CD4-positive, alpha-beta T cell treated with Interleukin-10 for 1 hour (primary cell): ENCODE measurements around the gene TMA7B.
"Not testable (repeated sequence)": the region's sequence is repeated elsewhere in the genome, so short reads cannot be mapped to it uniquely, and the experiment has no call there.

Source experiments
- DNase-seq: peaks from one replicate; pipeline ENCODE4 v3.0.0-alpha.2; 2020

TMA7B gene

GRCh38 chr22:39988386-39989114 is 28.4 kb downstream of the TMA7B start:
- DNase-seq: no peak

GRCh38 chr22:39989633-39990032 is 29.4 kb downstream of the TMA7B start:
- DNase-seq: no peak

DNA sequence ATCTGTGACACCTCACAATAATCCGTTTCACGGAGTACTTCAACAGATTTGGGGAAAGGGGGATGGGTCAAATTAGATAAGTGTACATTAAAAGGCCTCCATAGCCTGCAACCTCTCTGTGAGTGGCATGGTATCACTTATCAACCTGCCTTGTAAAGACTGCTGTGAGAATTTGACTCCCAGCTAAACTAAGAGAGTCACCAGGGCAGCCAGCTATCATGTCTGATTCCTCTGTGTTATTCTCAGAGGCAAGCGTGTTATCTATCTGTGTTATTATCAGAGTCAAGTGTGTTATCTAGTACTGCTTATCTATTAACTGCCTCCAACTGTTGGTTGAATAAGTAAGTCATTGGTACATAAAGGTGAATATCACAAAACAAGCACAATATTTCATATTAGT is 30.5 kb downstream of the TMA7B start:
- no peak for DNase-seq

DNA sequence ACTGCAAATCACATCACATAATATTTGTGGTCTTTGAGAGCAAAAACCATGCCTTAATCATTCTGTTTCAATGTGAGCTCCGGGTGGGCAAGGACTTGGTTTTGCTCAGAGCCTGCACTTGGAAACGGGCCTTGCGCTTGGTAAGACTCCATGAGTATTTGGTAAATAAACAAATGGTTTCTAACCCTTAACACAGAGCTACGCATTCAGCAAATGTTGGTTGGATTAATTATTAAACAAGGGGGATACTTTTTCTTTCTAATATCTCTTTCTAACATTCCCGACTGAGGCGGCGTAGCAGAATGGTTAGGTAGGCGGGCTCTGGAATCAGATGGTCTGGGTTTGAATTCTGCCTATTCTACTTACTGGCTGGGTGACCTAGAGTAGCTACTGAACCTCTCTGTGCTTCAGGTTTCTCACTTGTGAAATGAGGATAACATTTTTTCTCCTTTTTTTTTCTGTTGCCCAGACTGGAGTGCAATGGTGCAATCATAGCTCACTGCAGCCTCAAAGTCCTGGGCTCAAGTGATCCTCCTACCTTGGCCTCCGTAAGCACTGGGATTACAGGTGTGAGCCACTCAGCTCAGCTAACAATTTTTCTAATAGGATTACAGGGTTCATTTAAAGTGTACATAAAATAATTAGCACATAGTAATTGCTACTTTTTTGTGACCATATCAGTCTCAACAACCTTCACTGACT is 31.1 kb downstream of the TMA7B start:
- no peak for DNase-seq

DNA sequence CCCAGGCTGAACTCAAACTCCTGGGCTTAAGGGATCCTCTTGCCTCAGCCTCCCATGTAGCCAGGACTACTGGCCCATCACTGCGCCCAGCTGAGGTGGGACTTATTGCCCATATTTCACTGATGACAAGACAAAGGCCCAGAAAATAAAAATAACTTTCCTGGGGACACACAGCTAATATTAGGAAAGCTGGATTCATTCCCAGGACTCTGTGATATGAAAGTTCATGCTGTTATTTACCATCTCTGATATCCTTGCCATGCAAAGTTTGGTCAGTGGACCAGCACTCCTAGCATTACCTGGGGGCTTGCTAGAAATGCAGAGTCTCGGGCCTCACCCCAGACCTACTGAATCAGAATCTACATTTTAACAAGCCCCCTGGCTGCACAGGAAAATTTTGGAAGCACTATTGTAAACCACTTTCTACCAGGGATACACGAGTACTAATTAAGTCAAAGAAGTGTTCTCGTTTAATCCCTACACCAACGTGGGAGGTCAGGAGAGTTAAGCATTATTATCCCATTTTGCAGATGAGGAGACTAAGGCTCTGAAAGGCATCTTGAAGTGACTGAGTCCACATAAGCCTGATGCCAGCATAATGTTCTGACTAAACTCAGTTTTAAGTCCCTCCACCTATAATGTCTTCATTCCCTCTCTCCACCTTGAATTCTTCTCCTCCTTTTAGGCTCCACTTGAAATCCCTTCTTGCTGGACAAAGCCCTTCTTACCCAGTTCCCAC is 32.1 kb downstream of the TMA7B start:
- no peak for DNase-seq

DNA sequence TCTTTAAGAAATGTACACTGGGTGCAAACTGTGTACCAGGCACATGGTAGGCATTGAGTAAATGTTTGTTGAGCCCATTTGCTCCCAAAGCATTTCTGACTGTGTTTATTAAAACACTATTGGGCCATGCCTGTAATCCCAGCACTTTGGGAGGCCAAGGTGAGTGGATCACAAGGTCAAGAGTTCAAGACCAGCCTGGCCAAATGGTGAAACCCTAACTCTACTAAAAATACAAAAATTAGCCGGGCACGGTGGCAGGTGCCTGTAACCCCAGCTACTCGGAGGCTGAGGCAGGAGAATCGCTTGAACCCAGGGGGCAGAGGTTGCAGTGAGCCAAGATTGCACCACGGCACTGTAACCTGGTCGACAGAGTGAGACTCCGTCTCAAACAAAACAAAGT is 32.7 kb downstream of the TMA7B start:
- not testable (repeated sequence) for DNase-seq

- DNase-seq: peak; percentile 31
These were observed 33.9 kb downstream of the TMA7B start for GRCh38 chr22:39994041-39994565.

DNA sequence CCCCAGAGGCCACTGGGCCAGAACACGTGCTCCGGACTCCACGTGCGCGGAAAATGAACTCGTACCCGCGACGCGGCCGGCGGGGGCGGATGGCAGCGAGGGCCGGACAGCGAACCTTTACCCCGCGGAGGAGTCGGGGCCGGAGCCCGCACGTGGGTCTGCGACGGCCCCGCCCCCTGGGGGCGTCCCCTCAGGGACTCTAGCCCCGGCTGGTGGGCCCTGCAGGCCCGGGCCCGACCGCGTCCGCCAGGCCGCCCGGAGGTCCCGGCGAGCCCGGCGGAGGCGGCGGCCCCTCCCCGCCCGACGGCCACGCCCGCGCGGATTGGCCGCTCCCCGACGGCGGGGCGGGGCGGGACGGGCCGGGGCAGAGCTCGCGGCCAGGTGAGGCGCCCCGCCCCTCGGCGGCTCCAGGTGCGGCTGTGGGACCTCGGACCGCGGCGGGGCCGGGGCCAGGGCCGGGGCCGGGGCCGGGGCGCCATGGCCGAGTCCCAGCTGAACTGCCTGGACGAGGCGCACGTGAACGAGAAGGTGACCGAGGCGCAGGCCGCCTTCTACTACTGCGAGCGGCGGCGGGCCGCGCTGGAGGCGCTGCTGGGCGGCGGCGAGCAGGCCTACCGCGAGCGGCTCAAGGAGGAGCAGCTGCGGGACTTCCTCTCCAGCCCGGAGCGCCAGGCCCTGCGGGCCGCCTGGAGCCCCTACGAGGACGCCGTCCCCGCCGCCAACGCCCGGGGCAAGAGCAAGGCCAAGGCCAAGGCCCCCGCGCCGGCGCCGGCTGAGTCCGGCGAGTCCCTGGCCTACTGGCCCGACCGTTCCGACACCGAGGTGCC is 34.6 kb downstream of the TMA7B start, which contains the start of gene FAM83F:
TSS of gene FAM83F (plus strand) at position 389 of the 827 bp plus-strand sequence. CDS start at position 478, 89 bp downstream.
- peak; percentile 22 for DNase-seq

- no peak for DNase-seq
These were observed 35.4 kb downstream of the TMA7B start for GRCh38 chr22:39995393-39996252.

DNA sequence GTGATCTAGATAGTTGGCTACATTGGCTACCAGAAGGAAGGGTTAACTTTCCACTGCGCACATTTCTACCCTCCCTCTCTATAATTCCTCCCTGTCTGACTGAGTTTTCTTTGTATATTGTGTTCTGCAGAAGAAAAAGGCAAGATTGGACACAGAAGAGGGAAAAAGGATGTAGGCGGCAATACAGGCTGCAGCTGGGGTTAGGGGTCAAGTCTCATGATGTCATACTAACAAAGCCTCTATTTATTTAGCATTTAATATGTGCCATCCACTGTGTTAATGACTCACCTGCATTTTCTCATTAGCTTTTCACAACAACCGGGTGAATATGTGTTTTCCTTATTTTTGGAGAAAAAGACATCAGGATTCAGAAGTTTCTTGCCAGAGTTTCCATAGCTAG is 36.5 kb downstream of the TMA7B start:
- DNase-seq: no peak

- DNase-seq: no peak
These were observed 37.2 kb downstream of the TMA7B start for GRCh38 chr22:39997421-39997820.

DNA sequence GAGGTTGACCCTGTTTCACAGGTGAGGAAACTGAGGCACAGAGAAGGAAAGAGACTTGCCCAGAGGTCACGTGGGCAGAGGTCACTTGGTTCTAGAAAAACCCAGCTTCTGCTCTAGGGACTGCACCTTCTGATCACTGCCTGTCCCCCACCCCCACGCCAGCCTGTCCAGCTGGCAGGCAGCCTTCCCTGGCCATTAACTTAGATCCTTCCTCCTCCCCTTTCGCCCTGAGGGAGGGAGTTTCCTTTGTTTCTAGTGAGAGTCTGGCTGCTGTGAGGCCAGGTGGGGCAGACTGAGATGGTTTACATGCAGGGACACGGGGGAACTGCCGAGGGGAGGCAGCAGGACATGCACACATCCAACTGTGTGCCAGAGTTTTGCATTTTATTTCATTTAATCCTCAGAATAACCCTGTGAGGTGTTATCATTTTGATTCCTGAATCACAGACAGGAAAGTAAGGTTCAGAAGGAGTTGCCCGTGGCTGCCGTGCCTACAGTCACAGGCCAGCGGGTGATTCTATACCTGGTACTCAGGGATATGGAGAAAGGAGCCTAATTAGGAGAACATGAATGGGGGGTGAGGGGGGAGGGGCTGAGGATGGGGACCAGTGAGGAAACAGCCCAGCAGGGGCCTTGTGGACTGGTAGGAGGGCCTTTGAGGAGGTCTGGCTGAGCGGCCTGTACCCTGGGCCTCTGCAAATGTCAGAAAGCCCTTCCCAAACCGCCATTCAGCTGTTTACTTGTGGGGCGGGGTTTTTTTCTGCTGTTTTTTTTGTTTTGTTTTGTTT is 37.9 kb downstream of the TMA7B start:
- no peak for DNase-seq

DNA sequence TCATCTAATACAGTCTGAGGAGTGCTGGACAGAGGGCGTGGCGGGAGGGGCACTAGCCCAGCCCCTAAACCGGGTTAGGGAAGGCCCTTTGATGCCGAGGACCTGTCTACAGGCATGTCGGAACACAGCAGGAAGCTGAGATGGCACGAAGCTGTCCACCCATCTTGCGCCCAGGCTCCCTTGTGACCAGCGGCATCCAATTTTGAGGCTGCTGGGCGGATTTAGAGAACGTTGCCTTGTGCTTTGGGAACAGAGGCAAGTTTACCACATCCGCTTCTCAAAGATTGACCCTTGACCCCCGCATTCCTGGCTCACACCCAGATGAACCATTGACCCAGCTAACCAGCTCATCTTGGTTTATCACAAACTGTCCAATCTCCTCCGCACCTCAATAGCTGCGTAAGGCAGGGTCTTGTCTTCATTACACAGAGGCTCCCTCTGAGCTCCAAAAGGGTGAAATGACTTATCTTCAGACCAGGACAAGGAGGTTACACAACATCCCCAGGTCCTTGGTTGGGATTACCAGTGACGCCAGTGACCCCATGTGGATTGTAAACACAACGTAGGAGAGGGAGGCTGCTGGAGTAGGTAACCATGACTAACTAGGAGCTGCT is 39.1 kb downstream of the TMA7B start:
- no peak for DNase-seq

- DNase-seq: no peak
These were observed 40.0 kb downstream of the TMA7B start for GRCh38 chr22:40000171-40000570.

DNA sequence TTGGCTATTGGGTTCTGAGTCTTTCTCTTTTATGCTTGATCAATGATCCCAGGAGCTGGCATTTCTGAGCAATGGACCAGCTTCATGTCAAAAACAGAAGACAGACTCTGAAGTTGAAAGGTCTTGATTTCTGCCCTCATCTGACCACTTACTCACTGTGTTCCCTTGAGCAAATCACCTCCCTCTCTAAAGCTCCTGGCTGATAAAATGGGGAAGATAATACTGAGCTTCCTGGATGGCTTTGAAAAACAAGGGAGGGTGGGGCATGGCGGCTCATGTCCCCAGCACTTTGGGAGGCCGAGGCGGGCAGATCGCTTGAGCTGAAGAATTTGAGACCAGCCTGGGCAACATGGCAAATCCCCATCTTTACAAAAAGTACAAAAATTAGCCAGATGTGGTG is 40.9 kb downstream of the TMA7B start:
- no peak for DNase-seq

DNA sequence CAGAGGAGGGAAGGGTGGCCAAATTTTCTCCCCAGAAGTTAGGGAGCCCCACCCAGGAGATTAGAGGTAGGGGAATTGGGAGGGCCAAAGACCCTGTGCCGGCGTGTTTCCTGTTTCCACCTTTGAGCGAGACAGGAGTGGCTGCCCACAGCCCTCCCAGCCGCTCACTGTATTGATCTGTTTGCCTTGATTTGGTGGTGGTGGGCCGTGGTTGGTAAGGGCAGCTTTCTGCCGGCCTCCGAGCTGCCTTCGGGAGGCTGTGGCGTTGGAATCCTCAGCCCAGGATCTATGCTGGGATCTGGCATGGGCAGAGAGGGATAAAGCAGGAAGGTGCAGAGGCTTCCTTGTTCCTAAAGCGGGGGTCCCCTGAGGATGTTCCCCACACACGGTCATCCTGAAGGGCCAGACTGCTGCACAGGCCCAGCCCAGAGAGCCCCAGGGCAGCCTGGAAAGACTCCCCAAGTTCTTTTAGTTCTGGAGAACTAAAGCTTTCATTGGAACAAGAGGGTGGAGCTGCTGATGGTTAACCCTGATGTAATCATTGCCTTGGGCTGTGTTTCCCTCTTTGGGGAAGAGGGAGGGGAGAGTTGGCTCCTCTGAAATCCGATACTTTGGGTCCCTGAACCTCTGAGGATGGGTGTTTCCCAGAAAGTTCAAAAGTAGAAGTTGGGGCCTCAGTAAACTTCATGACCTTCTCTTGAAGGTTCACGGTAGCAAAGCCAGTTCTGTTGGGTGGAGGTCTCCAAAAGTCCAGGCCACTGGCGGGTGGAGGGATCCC is 41.8 kb downstream of the TMA7B start:
- no peak for DNase-seq

DNA sequence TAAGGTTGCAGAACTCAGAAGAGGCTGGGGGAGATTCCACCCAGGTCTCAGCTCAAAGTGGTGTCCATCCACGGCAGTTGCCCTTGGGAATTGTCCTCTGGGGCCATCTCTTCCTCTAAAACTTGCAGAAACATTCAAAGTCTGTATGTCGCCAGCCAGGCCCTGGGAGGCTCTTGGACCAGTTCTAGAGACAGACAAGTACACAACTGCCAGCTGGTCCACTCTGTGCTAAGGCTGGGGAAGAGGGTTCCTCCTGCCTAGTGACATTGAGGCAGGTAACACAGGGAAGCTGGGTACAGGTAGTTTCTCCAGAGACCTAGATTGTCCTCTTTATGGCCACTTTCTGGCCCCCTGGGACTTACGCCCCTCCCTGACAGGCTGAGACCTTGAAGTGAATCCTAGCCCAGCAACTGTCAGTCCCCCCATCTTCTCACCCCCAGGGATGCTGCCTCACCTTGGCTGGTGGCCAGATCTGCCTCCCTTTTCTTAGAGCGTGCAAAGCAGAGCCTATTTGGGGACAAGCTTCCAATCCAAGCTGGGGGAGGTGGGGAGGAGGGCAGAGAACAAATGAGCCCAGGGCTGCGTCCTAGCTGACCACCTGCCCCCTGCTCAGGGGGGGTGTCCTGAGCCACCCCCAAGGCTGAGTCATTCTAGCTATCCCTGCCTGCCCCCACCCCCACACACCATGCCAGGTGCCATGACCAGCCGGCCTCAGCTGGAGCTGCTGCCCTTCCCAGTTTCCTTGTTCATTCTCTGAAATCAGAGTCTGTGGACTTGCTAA is 42.9 kb downstream of the TMA7B start:
- DNase-seq: no peak

DNA sequence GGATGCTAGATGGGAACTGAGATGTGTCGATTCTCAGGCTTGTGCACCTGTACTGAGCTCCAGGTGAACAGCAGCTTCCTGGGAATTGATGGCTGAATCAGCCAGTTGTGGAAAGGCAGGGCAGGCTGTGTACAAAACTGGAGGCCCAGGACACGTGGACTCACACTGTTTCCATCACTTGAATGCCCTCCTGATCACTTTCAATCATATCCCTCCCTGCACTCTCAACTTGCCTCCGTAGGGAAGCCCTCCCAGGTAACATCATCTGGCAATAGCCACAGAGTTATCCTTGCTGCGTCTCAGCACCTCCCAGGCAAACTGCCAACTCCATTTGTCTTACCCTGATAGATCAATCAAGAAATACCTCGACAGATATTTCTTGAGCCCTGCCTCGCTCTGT is 44.6 kb downstream of the TMA7B start:
- no peak for DNase-seq

DNA sequence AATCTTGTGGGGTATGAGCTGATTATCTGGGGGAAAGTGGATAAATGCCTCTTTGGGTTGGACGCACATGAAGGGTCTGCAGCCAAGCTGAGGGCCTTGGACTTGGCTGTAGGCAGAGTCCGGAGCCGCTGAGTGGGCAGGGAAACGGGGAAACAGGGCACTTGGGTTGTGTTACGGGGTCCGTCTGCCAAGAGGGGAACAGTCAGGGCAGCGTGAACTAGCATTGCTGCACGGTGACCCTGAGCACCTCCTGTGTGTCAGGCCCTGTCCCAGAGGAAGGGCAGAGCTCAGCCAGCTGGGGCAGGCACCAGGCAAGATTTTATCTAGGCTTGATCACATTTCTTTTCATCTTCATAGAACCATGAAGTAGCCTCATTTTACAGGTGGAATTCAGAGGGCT is 46.4 kb downstream of the TMA7B start:
- no peak for DNase-seq
